Karpas-422 (cell line): ENCODE data around the gene ANP32A. TPM values are rescaled to one million over a fixed set of nuclear protein-coding genes. Genes with fewer than 3 reads are reported as not detected.
"Not testable (repeated sequence)": the region's sequence is repeated elsewhere in the genome, so short reads cannot be mapped to it uniquely, and the experiment has no call there.

Experiments used
- DNase-seq: peaks from one replicate; pipeline ENCODE4 v3.0.0-alpha.2; 2015
- H2AFZ ChIP-seq: fragments of 200-600 bp; sonication (generic); 2 replicates; pipeline ENCODE4 v1.6.1; 2014; ENCODE audit warnings: antibody characterized with exemption, low read length, mixed read lengths
- H3K27ac ChIP-seq: fragments of 200-600 bp; sonication (generic); 2 replicates; pipeline ENCODE4 v1.5.1; 2014; ENCODE audit warnings: mild to moderate bottlenecking, low read length, moderate library complexity
- H3K27me3 ChIP-seq: fragments of 200-600 bp; sonication (generic); 2 replicates; pipeline ENCODE4 v1.6.1; 2014; ENCODE audit warnings: low read length, mixed read lengths
- H3K36me3 ChIP-seq: fragments of 200-600 bp; sonication (generic); 2 replicates; pipeline ENCODE4 v1.6.1; 2014; ENCODE audit warnings: low read length, mixed read lengths; ENCODE audit not compliant: insufficient read depth
- H3K4me1 ChIP-seq: fragments of 200-600 bp; sonication (generic); 2 replicates; pipeline ENCODE4 v1.6.1; 2014; ENCODE audit warnings: mild to moderate bottlenecking, low read length, mixed read lengths
- H3K4me2 ChIP-seq: fragments of 200-600 bp; sonication (generic); 2 replicates; pipeline ENCODE4 v1.6.1; 2014; ENCODE audit warnings: low read length, low read depth, mild to moderate bottlenecking; ENCODE audit not compliant: poor library complexity, severe bottlenecking
- H3K4me3 ChIP-seq: fragments of 200-600 bp; sonication (generic); 2 replicates; pipeline ENCODE4 v1.5.1; 2014; ENCODE audit warnings: mild to moderate bottlenecking, antibody characterized with exemption, low read length, mixed read lengths
- H3K79me2 ChIP-seq: fragments of 200-600 bp; sonication (generic); 2 replicates; pipeline ENCODE4 v1.6.1; 2014; ENCODE audit warnings: mild to moderate bottlenecking, low read length, mixed read lengths
- H3K9ac ChIP-seq: fragments of 200-600 bp; sonication (generic); 2 replicates; pipeline ENCODE4 v1.6.0; 2014; ENCODE audit warnings: low read length
- H3K9me2 ChIP-seq: fragments of 200-600 bp; sonication (generic), shearing (Covaris generic); replicated peaks from 2 replicates; pipeline ENCODE4 v1.6.0; 2014; ENCODE audit warnings: mild to moderate bottlenecking, low read length, moderate library complexity; ENCODE audit not compliant: insufficient read depth
- H3K9me3 ChIP-seq: fragments of 300-700, 200-600 bp; sonication (generic); 2 replicates; pipeline ENCODE4 v1.6.1; 2014; ENCODE audit warnings: low read length, mixed read lengths
- H4K20me1 ChIP-seq: fragments of 200-600 bp; sonication (generic); 2 replicates; pipeline ENCODE4 v1.6.1; 2014; ENCODE audit warnings: mild to moderate bottlenecking, antibody characterized with exemption, low read length, low read depth; ENCODE audit not compliant: insufficient read depth
- total RNA-seq: library from RNA; depleted of rRNA; stranded (reverse); fragments of >200 nt; shearing (Covaris generic); gene quantifications from 2 replicates; pipeline ENCODE4 v1.2.3, GENCODE V29; 2014; ENCODE audit warnings: low replicate concordance; rRNA removed

ANP32A gene
- total RNA-seq: 99.5 and 184 TPM in 2 replicates

- Histone ChIP-seq H3K4me3 (peak within 1 kb of the TSS; percentile 95), H3K27ac (peak within 1 kb of the TSS; percentile 94), H3K9me2 (no peaks in the 10 kb centered on the region), H2AFZ (peak within 1 kb of the TSS; percentile 18; the same call in 1 of the 2 replicates), H3K27me3 (no peaks in the 10 kb centered on the region), H3K4me2 (peak within 1 kb of the TSS; percentile 84), H3K79me2 (peaks cover 51% of the 10 kb centered on the region), H3K36me3 (peaks cover 10% of the 10 kb centered on the region; the same call in 1 of the 2 replicates), H3K4me1 (peaks cover 28% of the 10 kb centered on the region), H4K20me1 (peaks cover 16% of the 10 kb centered on the region), H3K9ac (peak within 1 kb of the TSS; percentile 99), H3K9me3 (no peaks in the 10 kb centered on the region)
- DNase-seq: peak; percentile 98
These were observed at the start of gene ANP32A for GRCh38 chr15:68820295-68821189. TSS of gene ANP32A (minus strand) at chr15:68820895. CDS start at chr15:68820751, 144 bp downstream.

GRCh38 chr15:68868296-68868695, 47.6 kb upstream of the ANP32A start:
- Histone ChIP-seq H3K9ac (no peak overlapping the region), H2AFZ (no peak overlapping the region), H4K20me1 (no peaks in the 10 kb centered on the region), H3K36me3 (no peaks in the 10 kb centered on the region), H3K27me3 (no peaks in the 10 kb centered on the region; the same call in 1 of the 2 replicates), H3K4me3 (no peak overlapping the region), H3K4me1 (no peaks in the 10 kb centered on the region), H3K4me2 (no peak overlapping the region), H3K9me3 (no peaks in the 10 kb centered on the region), H3K79me2 (no peaks in the 10 kb centered on the region), H3K27ac (no peak overlapping the region), H3K9me2 (no peaks in the 10 kb centered on the region)
- no peak for DNase-seq

DNA sequence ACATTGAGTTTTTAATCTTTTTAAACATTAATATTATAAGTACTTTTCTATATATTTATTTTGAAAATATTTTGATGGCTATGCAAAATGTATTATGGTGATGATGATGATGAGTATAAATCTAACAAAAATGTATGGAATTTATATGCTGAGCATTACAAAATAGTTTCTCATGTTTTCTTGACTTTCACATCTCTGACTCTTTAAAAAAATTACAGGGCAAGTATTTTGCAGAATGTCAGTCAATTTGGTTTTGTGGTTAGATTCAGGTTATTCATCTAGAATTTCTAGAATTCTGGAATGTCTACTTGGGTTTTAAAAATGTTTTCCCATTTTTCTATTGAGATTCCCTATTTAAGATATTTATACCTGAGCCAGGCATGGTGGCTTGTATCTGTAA, 41.7 kb upstream of the ANP32A start:
- Histone ChIP-seq H3K9ac (no peak overlapping the region), H3K27ac (no peak overlapping the region), H3K4me2 (no peak overlapping the region), H3K27me3 (no peaks in the 10 kb centered on the region; the same call in 1 of the 2 replicates), H3K4me1 (no peaks in the 10 kb centered on the region), H3K79me2 (no peaks in the 10 kb centered on the region), H3K9me3 (peaks cover 4% of the 10 kb centered on the region), H3K9me2 (no peaks in the 10 kb centered on the region), H2AFZ (no peak overlapping the region), H3K36me3 (no peaks in the 10 kb centered on the region), H3K4me3 (no peak overlapping the region), H4K20me1 (no peaks in the 10 kb centered on the region)
- no peak for DNase-seq

- H3K4me1 ChIP-seq, H3K9ac ChIP-seq, DNase-seq, H3K4me3 ChIP-seq, H3K79me2 ChIP-seq, H3K9me2 ChIP-seq, H3K36me3 ChIP-seq, H4K20me1 ChIP-seq, H2AFZ ChIP-seq, H3K4me2 ChIP-seq, H3K27me3 ChIP-seq, H3K27ac ChIP-seq: not testable (repeated sequence)
- H3K9me3 ChIP-seq: peaks cover 12% of the 10 kb centered on the region
These were observed 38.0 kb upstream of the ANP32A start for GRCh38 chr15:68858666-68859065.

DNA sequence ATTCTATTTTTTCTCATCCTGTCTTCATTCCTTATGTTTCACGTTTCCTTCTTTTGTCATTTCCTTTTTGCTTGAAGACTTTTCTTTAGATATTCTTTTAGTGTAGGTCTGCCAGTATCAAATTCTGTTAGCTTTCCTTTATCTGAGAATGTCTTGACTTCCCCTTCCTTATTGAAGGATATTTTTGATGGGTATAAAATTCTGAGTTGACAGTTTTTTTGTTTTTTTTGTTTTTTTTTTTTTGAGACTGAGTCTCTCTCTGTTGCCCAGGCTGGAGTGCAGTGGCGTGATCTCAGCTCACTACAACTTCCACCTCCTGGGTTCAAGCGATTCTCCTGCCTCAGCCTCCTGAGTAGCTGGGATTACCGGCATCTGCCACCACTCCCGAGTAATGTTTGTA, 36.7 kb upstream of the ANP32A start:
- not testable (repeated sequence) for DNase-seq, H4K20me1 ChIP-seq, H3K4me3 ChIP-seq, H3K9me2 ChIP-seq, H3K4me2 ChIP-seq, H3K27ac ChIP-seq, H3K36me3 ChIP-seq, H3K4me1 ChIP-seq, H3K9ac ChIP-seq, H3K27me3 ChIP-seq, H3K79me2 ChIP-seq, H2AFZ ChIP-seq
- H3K9me3 ChIP-seq: peaks cover 12% of the 10 kb centered on the region

- Histone ChIP-seq H3K27ac (no peak overlapping the region), H2AFZ (no peak overlapping the region)
These were observed 31.8 kb upstream of the ANP32A start for GRCh38 chr15:68852461-68852860.

DNA sequence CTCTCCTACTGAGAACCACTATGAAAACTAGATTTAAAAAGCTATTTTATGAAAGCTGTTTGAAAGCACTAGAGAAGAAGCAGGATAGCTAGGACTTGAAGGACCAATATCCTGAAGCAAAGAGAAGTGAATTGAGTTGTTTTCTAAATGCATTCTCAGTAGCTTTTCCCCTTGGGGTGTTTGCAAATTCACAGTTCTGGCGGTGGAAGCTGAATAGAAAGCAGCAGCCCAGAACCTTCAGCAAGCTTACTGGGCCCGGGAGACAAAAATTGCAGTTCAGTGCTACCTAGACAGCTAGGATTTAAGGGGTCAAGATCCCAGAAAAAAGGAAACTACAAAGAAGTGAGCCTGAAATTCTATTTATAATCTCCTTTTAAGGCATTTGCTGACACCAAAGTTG, 31.3 kb upstream of the ANP32A start:
- H3K4me1 ChIP-seq: peaks cover 41% of the 10 kb centered on the region
- peak overlapping the region; percentile 56 for H3K4me2 ChIP-seq
- DNase-seq: no peak
- no peak overlapping the region for H3K4me3 ChIP-seq
- H3K9me3 ChIP-seq: peaks cover 4% of the 10 kb centered on the region
- H3K79me2 ChIP-seq: no peaks in the 10 kb centered on the region
- no peaks in the 10 kb centered on the region for H4K20me1 ChIP-seq
- H3K9me2 ChIP-seq: no peaks in the 10 kb centered on the region
- H3K27me3 ChIP-seq: 0 out of 2 replicates have a peak, but pooled peaks cover 2% of the 10 kb centered on the region
- H3K36me3 ChIP-seq: no peaks in the 10 kb centered on the region
- H2AFZ ChIP-seq: no peak overlapping the region
- H3K9ac ChIP-seq: peak overlapping the region; percentile 18; the same call in 1 of the 2 replicates
- no peak overlapping the region for H3K27ac ChIP-seq

More at GRCh38 chr15:68852461-68852860, 31.8 kb upstream of the ANP32A start:
- Histone ChIP-seq H3K79me2 (no peaks in the 10 kb centered on the region), H3K4me3 (no peak overlapping the region), H3K27me3 (0 out of 2 replicates have a peak, but pooled peaks cover 2% of the 10 kb centered on the region), H3K36me3 (no peaks in the 10 kb centered on the region), H3K9me2 (no peaks in the 10 kb centered on the region), H3K4me1 (peaks cover 41% of the 10 kb centered on the region), H3K4me2 (peak overlapping the region; percentile 56), H4K20me1 (no peaks in the 10 kb centered on the region), H3K9ac (no peak overlapping the region), H3K9me3 (peaks cover 8% of the 10 kb centered on the region)
- DNase-seq: no peak

DNA sequence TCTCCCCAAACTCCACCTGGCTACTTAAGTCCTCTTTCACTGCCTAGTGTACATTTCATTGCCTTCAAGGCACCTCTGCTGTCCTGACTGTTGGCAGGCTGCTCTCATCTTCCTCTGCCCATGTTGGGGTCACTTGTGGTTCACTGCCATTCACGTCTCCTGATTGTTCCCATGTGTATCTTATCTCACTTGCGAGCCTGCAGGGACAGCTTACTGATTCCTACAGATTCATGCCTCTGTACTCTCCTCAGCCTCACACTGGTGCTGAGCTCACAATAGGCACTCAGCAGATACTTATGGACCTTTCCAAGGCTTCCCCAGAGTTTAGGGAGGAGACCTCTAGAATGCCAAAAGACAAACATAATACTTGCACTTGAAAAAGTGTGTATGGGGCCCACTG, 28.8 kb upstream of the ANP32A start:
- no peaks in the 10 kb centered on the region for H3K9me3 ChIP-seq
- H3K27ac ChIP-seq: no peak overlapping the region
- H3K9ac ChIP-seq: no peak overlapping the region
- no peaks in the 10 kb centered on the region for H3K36me3 ChIP-seq
- no peak overlapping the region for H2AFZ ChIP-seq
- no peaks in the 10 kb centered on the region for H4K20me1 ChIP-seq
- peak overlapping the region; percentile 58 for H3K4me2 ChIP-seq
- no peak overlapping the region for H3K4me3 ChIP-seq
- H3K27me3 ChIP-seq: no peaks in the 10 kb centered on the region
- no peak for DNase-seq
- no peaks in the 10 kb centered on the region for H3K9me2 ChIP-seq
- H3K4me1 ChIP-seq: peaks cover 52% of the 10 kb centered on the region
- no peaks in the 10 kb centered on the region for H3K79me2 ChIP-seq
